Fibroblast of the aortic adventitia (primary cell): ENCODE data around the gene MAP1B. TPM values are rescaled to one million over a fixed set of nuclear protein-coding genes. Genes with fewer than 3 reads are reported as not detected.

Experiments used
- DNase-seq: peaks from one replicate; pipeline ENCODE4 v3.0.0-alpha.2; 2010; ENCODE audit warnings: low read depth
- H3K4me3 ChIP-seq: 2 replicates; pipeline ENCODE4 v1.5.1; 2011; ENCODE audit warnings: low read depth, mild to moderate bottlenecking, control low read depth, low read length, moderate library complexity
- total RNA-seq: library from RNA; depleted of rRNA; stranded (reverse); fragments of >200 nt; gene quantifications from 2 replicates; pipeline ENCODE4 v1.2.3, GENCODE V29; 2012; ENCODE audit warnings: low replicate concordance
- TF ChIP-seq, protein P1 (sequence below): IDR thresholded peaks from 2 replicates; pipeline ENCODE4 v1.5.1; 2011; ENCODE audit warnings: mild to moderate bottlenecking, low read length, control low read depth, inconsistent platforms; ENCODE audit not compliant: insufficient read depth

The MAP1B gene
- total RNA-seq, 1 donor = 401 TPM

GRCh38 chr5:72208324-72208926 is 101.2 kb downstream of the MAP1B start:
- DNase-seq = no peak
- TF ChIP-seq, protein P1, sequence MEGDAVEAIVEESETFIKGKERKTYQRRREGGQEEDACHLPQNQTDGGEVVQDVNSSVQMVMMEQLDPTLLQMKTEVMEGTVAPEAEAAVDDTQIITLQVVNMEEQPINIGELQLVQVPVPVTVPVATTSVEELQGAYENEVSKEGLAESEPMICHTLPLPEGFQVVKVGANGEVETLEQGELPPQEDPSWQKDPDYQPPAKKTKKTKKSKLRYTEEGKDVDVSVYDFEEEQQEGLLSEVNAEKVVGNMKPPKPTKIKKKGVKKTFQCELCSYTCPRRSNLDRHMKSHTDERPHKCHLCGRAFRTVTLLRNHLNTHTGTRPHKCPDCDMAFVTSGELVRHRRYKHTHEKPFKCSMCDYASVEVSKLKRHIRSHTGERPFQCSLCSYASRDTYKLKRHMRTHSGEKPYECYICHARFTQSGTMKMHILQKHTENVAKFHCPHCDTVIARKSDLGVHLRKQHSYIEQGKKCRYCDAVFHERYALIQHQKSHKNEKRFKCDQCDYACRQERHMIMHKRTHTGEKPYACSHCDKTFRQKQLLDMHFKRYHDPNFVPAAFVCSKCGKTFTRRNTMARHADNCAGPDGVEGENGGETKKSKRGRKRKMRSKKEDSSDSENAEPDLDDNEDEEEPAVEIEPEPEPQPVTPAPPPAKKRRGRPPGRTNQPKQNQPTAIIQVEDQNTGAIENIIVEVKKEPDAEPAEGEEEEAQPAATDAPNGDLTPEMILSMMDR = no peak
- no peak overlapping the region for H3K4me3 ChIP-seq

GRCh38 chr5:72209147-72210115 is 102.2 kb downstream of the MAP1B start:
- TF ChIP-seq, protein P1 = no peak
- no peak overlapping the region for H3K4me3 ChIP-seq
- DNase-seq = no peak

DNA sequence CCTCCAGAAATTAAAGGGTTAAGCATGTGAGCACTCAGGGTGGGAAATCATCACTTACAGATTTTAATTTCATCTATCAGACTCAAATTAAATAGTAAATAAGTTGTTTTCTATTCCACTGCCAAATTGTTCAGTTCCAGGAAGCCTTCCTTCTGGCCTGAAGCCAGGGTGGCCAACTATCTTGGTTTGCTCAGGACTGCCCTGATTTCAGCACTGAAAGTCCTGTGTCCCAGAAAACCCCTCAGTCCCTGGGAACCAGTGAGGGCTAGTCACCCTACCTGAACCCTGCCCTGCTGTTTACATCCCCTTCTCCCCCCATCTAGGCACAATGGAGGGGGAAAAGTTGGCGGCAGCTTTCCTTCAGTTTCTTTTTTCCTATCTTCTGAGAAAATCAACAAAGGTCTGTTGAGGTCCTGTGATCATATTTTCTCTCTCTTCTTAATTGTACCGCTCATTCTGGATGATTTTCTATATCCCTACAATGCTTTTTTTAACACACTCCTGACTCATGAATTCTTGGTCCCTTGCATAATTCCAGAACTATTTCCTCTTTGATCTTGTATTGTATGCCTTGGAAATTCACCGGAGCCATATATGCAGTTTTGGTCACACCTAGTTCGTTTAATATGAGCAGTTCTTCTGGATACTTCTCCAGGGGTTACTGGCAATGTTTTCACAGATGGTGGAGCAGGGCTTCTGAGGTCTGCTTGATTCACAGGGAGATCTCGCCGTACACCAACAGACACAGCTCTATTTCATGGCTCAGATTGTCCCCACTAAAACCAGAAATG is 103.8 kb downstream of the MAP1B start:
- peak; percentile 88 for DNase-seq
- TF ChIP-seq, protein P1 = no peak
- H3K4me3 ChIP-seq = peak overlapping the region; percentile 15

- no peak overlapping the region for H3K4me3 ChIP-seq
- DNase-seq = no peak
- TF ChIP-seq, protein P1 = no peak
These were observed 104.9 kb downstream of the MAP1B start for GRCh38 chr5:72212171-72212570.

DNA sequence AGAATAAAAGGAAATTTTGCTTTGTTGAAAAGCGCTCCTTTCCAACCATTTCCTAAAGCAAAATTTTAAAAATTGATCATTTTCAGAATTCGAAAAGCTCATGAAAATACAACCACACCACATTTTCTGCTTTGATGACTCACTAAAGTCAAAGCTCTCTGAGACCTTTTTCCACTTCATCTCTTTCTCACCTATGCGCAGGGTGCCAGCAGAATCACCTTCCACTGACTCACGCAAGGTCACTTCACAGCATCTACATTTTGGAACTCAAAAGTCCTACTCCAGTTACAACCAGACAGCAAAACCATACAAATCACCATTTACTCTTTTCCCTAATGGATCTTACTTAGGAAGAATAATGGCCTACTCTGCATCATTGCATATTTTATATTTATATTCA is 106.2 kb downstream of the MAP1B start:
- H3K4me3 ChIP-seq = no peak overlapping the region
- TF ChIP-seq, protein P1 = no peak
- no peak for DNase-seq

DNA sequence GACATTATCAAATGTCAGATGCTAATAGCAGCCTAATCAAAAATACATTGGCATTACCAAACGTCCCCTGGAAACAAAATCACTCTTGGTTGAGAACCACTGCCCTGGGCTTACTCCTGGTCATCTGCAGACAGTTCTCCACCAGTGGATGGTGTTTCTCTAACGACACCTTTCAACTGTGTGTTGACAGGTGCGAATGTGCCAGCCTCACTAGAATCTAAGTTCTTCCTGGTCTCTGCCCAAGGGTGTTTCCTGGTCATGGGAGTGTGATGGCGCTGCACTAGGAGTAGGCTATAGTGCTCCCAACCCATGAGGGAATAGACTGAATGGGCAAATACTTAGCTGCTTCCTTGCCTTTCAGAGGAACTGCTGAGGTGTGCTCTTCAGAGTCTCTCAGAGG is 106.9 kb downstream of the MAP1B start:
- no peak overlapping the region for H3K4me3 ChIP-seq
- DNase-seq = no peak
- TF ChIP-seq, protein P1 = no peak
